T follicular helper cell (primary cell): ENCODE data around the gene SFMBT2.
A peak's percentile ranks its signal among the peaks of the same experiment; 100 is the strongest.

Experiments used
- DNase-seq: peaks from one replicate; pipeline ENCODE4 v3.0.0-alpha.2; 2020; ENCODE audit warnings: low read depth

The SFMBT2 gene

GRCh38 chr10:7264313-7264756 is 146.5 kb downstream of the SFMBT2 start:
- no peak for DNase-seq

- no peak for DNase-seq
These were observed 147.2 kb downstream of the SFMBT2 start for GRCh38 chr10:7263616-7264015.

GRCh38 chr10:7261351-7261750 is 149.5 kb downstream of the SFMBT2 start:
- no peak for DNase-seq

- no peak for DNase-seq
These were observed 149.9 kb downstream of the SFMBT2 start for GRCh38 chr10:7260912-7261311.

- DNase-seq = no peak
These were observed 150.4 kb downstream of the SFMBT2 start for GRCh38 chr10:7260412-7260900.

- peak; percentile 33 for DNase-seq
These were observed 151.8 kb downstream of the SFMBT2 start for GRCh38 chr10:7258948-7259523.

GRCh38 chr10:7255517-7255916 is 155.3 kb downstream of the SFMBT2 start:
- DNase-seq = no peak

GRCh38 chr10:7251696-7252465 is 159.0 kb downstream of the SFMBT2 start:
- DNase-seq = no peak

- DNase-seq = no peak
These were observed 160.6 kb downstream of the SFMBT2 start for GRCh38 chr10:7250236-7250635.

GRCh38 chr10:7248585-7249164 is 162.2 kb downstream of the SFMBT2 start:
- DNase-seq = no peak

- DNase-seq = no peak
These were observed 162.7 kb downstream of the SFMBT2 start for GRCh38 chr10:7248148-7248547.

- no peak for DNase-seq
These were observed 165.3 kb downstream of the SFMBT2 start for GRCh38 chr10:7245505-7245904.

GRCh38 chr10:7243873-7244272 is 167.0 kb downstream of the SFMBT2 start:
- DNase-seq = no peak

GRCh38 chr10:7243139-7243538 is 167.7 kb downstream of the SFMBT2 start:
- no peak for DNase-seq

GRCh38 chr10:7239312-7239985 is 171.4 kb downstream of the SFMBT2 start:
- no peak for DNase-seq

GRCh38 chr10:7235376-7235775 is 175.5 kb downstream of the SFMBT2 start:
- no peak for DNase-seq

- no peak for DNase-seq
These were observed 176.7 kb downstream of the SFMBT2 start for GRCh38 chr10:7234109-7234508.

GRCh38 chr10:7233259-7233991 is 177.4 kb downstream of the SFMBT2 start:
- no peak for DNase-seq

- no peak for DNase-seq
These were observed 179.1 kb downstream of the SFMBT2 start for GRCh38 chr10:7231509-7232414.

GRCh38 chr10:7230951-7231350 is 179.9 kb downstream of the SFMBT2 start:
- no peak for DNase-seq

GRCh38 chr10:7230036-7230435 is 180.8 kb downstream of the SFMBT2 start:
- DNase-seq = no peak
